ENCODE results near the gene TMEM61.

DNA sequence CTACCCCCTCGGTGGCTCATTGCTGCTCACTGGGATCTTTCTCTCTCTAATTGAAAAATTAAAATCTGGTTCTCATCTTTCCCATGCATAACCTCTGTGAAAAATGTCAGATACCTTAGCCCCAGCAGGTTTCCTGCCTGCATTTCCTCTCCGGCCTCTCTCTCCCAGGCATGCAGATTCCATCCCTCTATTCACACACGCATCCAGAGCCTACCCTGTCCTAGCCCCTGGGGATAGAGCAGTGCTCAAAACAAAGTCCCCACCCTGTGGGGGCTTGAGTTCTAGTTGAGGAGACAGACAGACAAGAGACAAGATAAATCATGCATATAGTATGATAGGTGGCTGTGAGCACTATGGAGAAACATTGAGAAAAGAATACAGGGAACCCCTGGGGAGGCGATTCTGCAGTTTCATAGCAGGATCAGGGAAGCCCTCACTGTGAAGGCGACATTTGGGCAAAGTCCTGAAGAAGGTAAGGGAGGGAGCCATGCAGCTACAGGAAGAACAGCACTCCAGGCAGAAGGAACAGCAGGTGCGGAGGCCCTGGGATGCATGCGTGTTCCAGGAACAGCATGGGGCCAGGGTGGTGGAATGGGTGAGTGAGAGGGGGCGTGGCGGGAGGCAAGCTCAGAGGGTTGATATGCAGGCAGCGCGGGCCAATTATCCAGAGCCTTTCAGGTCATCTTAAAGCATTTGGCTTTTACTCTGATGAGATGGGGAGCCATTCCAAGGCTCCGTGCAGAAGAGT is 14.8 kb downstream of the TMEM61 start:
- TF ChIP-seq, protein P1, sequence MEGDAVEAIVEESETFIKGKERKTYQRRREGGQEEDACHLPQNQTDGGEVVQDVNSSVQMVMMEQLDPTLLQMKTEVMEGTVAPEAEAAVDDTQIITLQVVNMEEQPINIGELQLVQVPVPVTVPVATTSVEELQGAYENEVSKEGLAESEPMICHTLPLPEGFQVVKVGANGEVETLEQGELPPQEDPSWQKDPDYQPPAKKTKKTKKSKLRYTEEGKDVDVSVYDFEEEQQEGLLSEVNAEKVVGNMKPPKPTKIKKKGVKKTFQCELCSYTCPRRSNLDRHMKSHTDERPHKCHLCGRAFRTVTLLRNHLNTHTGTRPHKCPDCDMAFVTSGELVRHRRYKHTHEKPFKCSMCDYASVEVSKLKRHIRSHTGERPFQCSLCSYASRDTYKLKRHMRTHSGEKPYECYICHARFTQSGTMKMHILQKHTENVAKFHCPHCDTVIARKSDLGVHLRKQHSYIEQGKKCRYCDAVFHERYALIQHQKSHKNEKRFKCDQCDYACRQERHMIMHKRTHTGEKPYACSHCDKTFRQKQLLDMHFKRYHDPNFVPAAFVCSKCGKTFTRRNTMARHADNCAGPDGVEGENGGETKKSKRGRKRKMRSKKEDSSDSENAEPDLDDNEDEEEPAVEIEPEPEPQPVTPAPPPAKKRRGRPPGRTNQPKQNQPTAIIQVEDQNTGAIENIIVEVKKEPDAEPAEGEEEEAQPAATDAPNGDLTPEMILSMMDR (conservative IDR thresholded peaks at IDR 0.05; ENCODE audit: low read length) = no peak
- TF ChIP-seq EZH2phosphoT487 (IDR thresholded peaks at IDR 0.05; ENCODE audit: borderline replicate concordance) = no peak
